GM19463 (cell line): ENCODE measurements around the gene USP2.

Experiments
- ATAC-seq: cut with Tn5 transposase; IDR thresholded peaks from one replicate; pipeline ENCODE4 v1.9.1; 2021; ENCODE audit warnings: mild to moderate bottlenecking, moderate library complexity; ENCODE audit not compliant: unreplicated experiment

The USP2 gene

DNA sequence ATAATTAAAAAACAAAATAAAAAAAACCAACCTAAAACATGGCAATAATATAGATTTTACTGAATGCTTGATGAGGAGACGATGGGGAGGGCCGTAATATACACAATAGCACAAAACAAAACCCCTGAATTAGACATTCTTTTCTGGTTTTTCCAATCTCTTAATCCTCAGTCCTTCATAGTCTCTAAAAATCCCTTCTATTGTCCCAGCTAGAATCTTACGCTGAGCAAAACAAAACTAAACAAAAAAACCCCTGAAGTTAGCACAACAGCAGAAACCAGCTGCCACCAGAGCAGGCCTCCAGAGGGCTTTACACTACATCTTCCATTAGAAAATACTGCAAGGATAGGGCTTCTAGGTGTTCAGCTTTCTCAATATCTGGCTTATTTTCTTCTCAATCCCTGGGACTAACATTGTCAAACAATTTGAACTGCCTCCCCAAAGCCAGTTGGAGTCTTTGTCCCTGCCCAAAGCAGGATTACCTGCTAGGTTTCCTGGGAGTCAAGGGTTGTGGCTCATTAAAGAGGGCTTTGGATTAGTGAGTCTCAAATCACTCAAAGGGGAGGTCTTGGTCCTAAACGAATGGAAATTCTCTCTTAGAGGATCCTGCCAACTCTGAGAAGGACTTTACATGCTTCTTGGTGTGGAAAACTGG, 49.3 kb downstream of the USP2 start:
- no peak for ATAC-seq

DNA sequence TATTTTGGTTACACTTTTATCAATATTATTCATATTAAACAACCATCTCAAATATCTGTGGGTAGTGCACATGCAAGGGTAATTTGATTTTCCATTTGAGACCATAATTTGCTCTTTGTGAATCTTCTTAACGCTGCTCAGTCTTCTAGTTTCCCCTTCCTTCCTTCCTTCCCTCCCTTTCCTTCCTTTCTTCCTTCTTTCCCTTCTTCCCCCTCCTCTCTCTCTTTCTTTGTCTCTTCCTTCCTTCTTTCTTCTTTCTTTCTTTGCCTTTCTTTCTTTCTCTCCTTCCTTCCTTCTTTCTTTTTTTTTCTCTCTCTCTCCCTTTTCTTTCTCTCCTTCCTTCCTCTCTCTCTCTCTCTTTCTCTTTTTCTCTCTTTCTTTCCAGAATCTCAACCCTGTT, 51.3 kb downstream of the USP2 start:
- ATAC-seq: no peak

DNA sequence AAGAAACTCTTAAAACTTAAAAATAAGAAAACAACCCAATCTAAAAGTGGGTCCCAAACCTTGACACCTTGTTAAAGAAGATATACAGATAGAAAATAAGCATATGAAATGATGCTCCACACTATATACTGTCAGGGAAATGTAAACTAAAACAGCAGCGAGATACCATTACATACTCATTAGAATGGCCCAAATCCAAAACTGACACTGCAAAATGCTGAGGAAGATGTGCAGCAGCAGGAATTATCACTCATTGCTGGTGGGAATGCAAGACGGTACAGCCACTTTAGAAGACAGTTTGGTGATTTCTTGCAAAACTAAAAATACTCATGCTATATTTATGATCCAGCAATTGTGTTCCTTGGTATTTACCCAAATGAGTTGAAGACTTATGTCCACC, 52.2 kb downstream of the USP2 start:
- no peak for ATAC-seq

DNA sequence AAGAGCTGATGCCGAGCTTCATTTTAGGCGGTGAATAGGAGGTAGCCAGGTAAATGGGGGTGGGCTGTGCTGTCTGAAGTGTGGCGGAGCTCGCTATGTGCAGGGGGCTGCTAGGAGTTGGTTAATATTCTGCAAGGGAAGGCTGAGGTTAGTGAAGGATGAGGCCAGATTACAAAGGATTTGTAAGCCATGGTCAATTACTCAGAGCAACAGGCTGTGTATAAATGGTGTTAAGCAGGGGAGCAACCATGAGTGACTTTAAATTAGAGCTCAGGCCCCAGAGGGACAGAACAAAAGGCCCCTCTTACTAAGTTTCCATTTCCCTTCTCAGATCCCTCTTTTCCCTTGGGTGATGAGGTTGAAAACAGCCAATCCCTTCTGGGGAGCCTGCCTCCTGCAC, 57.3 kb downstream of the USP2 start:
- no peak for ATAC-seq

DNA sequence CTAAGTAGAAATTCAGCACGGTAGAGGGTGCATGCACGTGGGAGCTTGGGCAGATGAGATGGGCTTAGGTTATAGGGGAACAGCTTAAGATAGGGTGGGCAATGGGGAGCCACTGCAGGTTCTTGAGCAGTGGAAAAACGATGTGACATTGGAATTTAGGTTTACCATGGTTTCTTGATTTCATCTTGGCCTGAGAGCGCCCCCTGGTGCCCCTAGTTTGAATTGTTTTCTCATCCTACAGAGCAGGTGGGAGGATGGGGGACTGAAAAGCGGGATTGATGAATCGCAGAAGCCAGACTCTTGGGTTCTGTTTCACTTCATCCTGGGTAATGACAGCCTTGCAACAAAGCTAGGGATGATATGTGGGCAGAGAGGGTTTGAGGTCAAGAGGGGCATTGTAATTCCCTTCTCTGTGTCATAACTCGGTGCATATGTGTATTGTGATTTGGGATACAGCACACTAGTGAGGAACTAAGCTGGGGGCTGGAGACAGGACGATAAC, 57.9 kb downstream of the USP2 start:
- ATAC-seq: no peak

DNA sequence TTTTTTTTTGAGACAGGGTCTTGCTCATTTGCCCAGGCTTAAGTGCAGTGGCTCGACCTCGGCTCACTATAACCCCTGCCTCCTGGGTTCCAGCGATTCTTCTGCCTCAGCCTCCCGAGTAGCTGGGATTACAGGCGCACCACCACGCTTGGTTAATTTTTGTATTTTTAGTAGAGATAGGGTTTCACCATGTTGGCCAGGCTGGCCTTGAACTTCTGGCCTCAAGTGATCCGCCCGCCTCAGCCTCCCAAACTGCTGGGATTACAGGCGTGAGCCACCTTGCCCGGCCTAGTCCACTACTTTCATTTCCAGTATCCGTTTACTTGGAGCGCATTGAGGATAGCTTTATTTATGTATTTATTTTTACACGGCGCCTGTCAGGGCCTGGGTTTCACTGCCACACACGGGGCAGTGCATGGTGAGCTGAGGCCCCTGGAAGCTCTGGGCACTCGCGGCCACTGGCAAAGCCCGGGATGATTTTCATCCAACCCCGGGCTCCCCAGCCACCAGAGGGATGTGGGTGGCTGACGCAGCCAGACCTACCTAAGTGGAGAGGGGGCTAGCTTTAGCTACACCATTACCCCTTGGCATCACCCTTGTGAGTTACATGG, 58.5 kb downstream of the USP2 start:
- ATAC-seq: no peak

DNA sequence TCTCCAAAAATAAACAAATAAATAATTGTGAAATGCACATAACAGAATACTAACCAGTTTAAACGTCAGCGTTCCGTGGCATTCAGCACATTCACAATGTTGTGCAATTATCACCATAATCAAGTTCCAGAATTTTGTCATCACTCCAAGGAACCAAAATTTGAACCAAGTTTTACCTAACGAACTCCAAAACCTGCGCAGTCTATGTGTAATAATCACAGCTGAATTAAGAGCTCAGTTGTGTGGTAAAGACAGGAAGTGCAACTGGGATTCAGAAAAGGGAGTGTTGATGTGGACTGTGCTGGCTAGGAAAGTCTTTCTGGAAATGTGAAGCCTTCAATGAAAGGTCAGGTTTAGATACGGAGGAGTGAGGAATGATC, 59.1 kb downstream of the USP2 start:
- no peak for ATAC-seq

DNA sequence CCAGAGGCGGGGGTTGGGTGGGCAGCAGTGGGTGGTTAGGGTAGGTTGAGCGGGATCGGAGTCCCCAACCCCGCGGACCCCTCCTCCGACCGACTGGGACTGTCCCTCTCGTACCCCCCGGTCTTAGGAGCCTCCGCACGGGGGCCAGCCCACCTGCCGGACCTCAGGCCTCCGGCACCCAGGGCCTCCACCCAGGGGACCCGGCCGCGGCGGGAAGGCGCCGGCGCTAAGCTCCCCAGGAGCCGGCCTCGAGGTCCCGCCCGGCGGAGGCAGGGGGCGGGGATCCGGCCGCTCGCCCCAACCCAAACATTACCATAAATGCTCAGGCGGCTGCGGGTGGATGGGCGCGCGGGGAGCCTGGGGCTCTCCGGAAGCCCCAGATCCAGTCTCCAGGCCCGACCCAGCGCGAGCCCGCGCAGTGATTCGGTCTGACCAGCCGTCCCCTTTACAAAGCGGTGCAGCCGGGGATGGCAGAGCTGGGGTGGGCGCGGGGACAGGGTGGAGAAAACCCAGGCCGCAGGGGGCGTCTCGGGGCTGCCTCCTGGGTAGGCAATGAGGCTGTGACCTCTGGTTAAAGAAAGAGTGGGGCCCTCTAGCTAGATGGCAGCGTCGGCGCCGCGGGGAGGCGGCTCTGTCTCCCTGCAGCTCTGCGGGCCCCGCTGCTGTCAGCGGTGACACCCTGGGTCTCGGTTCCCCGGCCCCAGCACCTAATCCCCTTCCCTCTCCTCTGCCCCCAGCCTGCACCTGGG, 60.5 kb downstream of the USP2 start:
- ATAC-seq: peak; percentile 46

DNA sequence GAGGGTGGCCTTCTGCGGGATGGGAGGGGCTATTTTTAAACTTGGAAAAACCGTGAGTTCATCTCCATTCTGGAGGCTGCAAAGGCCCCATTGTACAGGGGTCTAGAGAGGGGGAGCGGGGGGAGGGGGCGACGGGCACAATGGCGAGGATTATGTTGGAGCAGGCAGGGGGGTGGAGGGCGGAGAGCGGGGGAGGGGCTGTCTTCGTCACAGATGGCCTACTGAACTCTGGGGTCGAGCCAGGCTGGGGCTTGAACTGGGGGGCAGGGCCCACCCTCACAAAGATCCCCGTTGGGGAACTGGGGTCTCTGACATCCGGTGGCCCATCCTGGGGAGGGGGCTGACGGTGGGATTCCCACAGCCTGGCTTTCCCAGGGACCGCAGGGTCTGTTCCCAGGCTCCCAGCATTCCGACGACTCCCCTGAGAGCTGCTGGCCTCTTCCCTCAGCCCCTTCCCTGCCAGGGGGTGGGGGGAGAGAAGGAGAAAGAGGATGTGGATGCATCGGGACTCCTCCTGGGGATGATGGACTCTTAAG, 61.2 kb downstream of the USP2 start:
- ATAC-seq: no peak

DNA sequence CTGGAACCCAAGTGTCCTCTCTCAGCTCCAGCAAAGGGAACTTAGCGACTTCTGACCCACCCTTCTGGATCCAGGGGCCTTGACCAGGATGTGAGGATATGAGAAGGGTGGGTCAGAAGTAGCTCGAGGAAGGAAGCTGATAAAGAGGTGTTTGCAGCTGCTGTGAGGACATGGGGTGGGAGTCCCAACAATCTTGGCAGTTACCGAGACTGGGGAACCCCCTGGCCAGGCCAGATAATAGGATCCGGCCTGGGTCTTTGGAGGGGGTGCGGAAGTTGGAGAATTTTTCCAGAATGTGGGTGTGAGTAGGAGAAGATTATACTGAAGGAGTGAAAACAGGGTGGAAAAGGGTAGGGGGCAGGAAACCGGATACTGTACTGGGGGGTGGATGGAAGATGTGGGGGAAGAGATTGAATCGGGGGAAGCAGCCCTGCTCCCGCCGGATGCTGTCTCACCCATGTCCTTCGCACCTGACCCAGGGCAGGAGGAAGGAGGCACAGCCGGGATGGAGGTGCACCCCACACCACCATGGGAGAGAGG, 61.7 kb downstream of the USP2 start:
- ATAC-seq: no peak

DNA sequence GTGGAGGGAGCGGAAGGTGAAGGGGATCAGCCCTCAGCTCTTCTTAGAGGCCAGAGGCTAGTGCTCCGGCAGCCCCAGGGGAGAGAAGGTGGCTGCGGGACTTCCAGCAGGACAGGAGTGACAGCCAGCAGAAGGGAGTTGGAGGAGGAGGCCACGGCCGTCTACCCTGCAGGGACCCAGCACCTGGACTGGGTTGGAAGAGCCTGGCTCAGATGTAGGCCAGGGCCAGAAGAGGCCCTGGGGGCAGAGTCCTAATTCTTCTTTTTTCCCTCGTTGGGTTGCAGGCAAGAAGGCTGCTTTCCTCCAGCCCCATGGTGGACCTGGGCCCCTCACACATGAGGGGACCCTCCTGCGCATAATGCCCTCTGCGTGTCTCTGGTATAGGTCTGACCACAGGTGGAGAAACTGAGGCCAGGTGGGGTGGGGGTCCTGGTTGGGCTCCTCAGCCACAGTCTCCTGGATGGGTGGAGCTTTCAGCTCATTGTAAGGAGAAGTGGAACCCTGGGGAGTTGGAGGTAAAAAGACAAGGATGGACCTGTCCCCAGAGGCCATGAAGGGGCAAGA, 62.3 kb downstream of the USP2 start:
- ATAC-seq: no peak

DNA sequence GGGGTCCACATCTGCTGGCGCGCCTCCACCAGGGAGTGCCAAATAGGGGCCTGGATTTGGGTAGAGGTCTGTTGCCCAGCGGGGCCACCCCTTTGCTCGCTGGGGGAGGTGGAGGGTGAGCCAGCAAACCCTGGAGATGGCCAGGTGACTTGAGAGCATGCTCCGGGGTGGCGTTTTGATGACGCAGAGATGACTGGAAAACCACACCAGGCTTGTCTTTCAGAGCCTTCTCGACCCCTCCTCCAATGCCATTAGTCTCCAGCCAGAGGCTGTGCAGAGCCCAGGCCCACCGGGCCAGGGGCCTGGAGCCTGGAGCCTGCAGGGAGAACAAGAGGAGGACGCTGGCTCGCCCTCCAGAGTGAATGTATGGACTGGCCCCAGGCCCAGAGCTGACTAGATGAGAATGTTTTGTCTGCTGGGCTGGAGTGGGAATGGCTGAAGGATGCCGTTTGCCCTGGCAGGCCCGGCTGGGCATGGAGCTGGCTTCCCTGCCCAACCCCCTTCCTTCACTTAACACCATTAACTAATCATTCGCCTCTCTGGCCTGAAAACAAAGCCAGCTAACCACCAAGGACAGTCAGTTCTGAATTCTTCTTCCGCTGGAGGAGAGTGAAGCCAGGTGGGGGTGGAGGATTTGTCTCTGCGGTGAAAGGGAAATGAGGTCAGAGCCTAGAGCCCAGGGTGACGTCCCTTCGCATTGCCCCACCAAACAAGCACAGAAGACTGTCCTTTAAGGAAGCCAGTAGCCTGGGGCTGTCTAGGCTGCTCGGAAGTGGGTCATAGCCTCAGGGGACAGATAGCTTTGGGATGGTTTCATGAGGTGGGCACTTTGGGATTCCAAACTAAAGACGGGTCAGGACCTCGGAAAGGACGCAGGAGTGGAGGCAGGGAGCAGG, 63.0 kb downstream of the USP2 start:
- no peak for ATAC-seq

DNA sequence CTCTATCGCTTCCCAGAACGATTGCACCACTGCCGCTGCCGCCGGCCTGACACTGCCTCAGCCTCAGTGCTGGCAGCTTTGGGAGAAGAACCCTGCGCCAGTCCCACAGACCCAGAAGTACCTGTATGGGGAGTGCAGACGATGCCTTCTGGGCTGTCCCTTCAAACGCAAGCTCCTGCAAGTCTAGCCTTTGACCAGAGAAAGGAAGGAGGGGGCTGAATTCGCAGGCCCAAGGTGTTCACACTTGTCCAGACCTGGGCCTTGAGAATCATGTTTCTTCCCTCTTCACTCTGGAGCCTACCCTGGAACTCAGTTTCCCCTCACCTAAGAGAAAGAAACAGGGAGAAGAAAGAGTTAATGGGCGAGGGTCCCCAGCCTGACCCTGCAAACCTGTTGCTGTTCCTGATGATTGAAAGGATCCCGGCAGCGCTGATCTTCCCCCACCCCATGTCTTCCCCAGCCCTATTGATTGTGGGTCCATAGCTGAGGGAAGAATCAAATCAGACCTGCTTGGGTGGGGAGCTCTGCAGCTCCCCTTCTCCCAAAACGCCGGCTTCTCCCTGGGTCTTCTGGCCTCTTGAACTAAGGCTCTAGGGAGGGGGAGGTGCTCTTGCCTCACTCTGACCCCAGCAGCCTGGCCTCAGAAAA, 63.8 kb downstream of the USP2 start:
- ATAC-seq: no peak

DNA sequence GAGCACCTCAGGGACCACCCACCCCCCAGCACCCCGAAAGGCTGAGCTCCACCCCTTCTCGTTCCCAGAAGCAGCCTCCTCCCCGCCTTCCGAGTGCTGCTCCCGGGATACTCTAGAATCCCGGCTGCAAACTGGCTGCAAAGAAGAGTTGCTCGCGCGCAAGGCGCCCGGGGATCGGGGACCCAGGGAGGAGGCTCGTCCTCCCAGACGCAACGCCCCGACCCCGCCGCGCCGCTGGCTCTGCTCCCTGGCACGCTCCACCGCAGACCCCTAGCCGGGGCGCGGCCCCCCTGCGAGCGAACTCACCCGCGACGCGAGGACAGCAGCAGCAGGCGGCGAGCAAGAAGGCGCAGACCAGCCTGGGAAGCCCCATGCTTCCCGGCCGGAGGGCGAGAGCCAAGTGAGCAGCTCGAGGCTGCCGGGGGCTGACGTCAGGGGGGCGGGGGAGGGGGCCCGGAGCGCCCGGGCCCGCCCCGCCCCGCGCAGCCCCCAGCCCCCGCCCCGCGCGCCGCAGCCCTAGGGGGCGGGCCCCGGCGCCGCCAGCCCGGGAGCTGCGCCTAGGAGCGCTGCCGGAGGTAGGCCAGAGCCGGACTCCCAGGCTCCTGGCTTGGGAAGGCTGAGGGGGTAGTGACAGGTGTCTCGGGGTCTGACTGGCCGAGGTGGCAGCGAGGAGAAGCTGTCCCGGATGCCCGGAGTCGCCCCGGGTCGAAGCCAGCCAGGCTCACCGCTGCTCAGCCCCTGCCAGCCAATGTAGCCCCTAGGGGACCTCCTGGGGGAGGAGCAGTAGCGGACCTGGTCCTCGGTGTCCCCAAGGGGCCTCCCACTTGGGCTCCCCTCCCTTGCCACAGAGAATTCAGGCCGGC, 64.5 kb downstream of the USP2 start, which contains the start of gene MCAM:
Gene MCAM, minus strand, starts transcription at position 402 of the 863 bp plus-strand sequence. Its CDS starts 29 bp downstream, at position 373.
- ATAC-seq: no peak

DNA sequence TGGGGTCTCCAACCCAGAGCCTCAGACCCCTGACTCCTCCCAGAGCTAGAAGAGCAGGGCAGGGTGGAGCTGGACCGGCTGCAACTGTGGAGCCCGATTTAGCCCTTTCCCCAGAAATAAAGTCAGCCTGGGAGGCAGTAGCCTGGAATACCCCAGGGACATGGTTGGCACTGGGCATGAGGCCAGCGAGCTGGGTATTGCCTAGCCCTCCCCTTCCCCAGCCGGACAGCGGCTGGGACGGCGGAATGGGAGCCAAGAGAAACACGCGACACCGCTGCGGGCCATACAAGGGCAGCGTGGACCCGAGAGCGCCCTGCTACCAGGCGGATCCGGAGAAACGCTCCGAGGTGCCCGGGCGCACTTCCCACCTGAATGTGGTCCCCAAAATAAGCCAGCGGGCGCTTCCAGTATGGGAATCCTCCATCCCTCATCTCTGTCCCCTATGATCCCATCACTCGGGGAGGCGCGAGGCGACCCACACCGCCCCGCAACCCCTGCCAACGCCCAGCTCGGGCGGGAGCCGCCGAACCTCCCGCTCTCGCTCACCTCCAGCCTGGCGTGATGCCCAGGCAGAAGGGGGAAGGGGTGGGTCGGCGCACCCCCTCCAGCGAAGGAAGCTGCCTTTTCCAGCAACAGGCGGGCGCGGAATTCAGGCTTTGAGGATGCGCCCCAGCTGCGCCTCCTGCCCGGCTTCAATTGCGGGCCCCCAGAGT, 65.3 kb downstream of the USP2 start:
- ATAC-seq: no peak

DNA sequence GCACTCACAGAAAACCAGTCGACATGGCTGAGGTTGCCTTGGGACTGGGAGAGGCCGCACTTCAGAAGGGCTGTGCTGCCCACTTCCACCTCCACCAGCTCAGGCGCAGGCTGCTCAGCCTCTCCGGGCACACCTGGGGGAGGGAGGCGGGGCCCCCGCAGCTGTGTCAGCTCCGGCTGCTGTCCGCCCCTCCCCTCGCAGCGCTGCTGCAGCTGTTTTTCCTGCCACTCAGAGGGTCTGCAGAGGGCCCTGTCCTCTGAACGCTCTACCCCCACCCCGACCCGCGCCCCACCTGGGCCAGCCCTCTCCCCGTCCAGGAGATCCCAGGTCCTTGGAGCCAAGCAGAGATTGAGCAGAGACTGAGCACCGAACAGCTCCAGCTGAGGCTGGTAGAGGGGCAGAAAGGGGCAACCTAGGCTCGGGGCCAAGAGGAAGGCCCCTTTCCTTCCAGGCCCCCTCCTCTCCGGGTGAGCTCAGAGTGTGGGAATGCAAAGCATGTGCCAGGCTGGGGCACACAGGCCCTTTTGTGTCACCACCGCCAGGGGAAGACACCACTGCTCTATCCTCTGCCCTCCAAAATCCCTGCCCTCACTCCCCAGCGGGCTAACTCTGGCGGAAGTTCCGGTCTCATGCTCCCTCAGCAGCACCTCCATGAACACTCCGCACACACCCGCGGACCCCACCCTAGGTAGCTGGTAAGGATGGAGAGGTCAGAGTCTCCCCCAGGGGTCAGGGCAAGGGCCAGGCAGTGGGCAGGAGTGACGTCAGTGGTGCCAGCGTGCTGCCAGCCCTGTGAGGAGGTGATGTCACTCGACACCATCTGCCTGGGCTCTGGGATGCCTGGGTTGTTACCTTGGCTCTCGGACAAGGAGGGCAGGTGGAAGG, 66.1 kb downstream of the USP2 start:
- ATAC-seq: no peak

DNA sequence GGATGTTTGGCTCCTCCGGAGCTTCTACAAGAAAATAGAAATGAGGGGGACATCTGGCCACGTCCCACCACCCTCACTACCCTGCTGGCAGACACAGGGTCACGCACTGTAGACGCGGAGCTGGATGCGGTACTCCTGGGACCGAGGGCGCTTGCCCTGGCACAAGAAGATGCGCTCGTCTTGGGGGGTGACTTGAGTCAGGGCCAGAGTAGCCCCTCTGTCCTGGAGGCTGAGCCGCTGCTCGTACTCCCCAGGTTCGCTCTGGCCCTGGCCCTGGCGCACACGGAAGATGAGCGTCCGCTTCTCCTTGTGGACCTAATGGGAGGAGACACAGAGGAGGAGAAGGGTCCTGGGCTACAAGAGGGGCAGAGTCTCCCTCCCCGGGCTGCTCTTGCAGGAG, 66.8 kb downstream of the USP2 start:
- no peak for ATAC-seq
